Left ventricle myocardium inferior (tissue), 1 donor: Measurements from ENCODE around the gene CTNNA1. TPM values are rescaled to one million over a fixed set of nuclear protein-coding genes. Genes with fewer than 3 reads are reported as not detected.
"Not testable (repeated sequence)": the region's sequence is repeated elsewhere in the genome, so short reads cannot be mapped to it uniquely, and the experiment has no call there.

Source experiments
- DNase-seq: peaks from one replicate; pipeline ENCODE4 v3.0.0-alpha.2; 2020
- H3K27ac ChIP-seq: fragments of 200-600 bp; replicated peaks from 2 replicates; pipeline ENCODE4 v1.8.0; 2021
- H3K27me3 ChIP-seq: fragments of 200-600 bp; 2 replicates; pipeline ENCODE4 v1.8.0; 2021; ENCODE audit warnings: low read depth
- H3K36me3 ChIP-seq: fragments of 200-600 bp; 2 replicates; pipeline ENCODE4 v1.8.0; 2021
- H3K4me1 ChIP-seq: fragments of 200-600 bp; 2 replicates; pipeline ENCODE4 v1.8.0; 2021
- H3K4me3 ChIP-seq: fragments of 200-600 bp; 2 replicates; pipeline ENCODE4 v1.8.0; 2021; ENCODE audit warnings: mild to moderate bottlenecking, moderate library complexity
- H3K9me3 ChIP-seq: fragments of 200-600 bp; replicated peaks from 2 replicates; pipeline ENCODE4 v1.8.0; 2021
- intact Hi-C: fragments of 100-400 bp; cut with micrococcal nuclease; formaldehyde crosslinking; loops from one replicate; pipeline ENCODE4 v1.11.0; 2022
- total RNA-seq: library from RNA; stranded (reverse); fragmentation: NEBNext Ultra II Directional; extraction: Animal tissue kit (Norgen Biotek cat#: 25700); gene quantifications from one replicate; pipeline ENCODE4 v1.2.1, GENCODE V29; 2021
- TF ChIP-seq, protein P1 (sequence below): fragments of 200-600 bp; IDR thresholded peaks from 2 replicates; pipeline ENCODE4 v1.8.0; 2021; ENCODE audit warnings: antibody characterized with exemption, mild to moderate bottlenecking, borderline replicate concordance
- donor health status: DM: no; HTN: yes; CAD: no; lungs with severe emphysema.

CTNNA1 gene
- total RNA-seq, 1 donor from 2014 or later: 341 TPM

DNA sequence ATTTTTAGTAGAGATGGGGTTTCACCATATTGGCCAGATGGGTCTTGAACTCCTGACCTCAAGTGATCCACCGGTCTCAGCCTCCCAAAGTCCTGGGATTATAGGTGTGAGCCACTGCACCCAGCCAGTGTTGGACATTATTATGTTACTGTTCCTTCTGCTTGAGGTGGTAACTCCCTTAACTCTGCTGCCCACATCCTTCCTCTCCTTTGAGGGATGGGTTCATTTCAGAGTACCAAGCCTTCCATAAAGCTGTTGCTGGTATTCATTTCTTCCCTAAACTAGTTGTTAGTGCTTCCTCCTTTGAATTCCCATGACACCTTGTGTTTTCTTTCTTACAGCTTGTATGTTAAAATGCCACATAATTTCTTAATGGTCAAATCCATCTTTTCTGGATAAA lies 54.0 kb downstream of the CTNNA1 start:
- TF ChIP-seq, protein P1, sequence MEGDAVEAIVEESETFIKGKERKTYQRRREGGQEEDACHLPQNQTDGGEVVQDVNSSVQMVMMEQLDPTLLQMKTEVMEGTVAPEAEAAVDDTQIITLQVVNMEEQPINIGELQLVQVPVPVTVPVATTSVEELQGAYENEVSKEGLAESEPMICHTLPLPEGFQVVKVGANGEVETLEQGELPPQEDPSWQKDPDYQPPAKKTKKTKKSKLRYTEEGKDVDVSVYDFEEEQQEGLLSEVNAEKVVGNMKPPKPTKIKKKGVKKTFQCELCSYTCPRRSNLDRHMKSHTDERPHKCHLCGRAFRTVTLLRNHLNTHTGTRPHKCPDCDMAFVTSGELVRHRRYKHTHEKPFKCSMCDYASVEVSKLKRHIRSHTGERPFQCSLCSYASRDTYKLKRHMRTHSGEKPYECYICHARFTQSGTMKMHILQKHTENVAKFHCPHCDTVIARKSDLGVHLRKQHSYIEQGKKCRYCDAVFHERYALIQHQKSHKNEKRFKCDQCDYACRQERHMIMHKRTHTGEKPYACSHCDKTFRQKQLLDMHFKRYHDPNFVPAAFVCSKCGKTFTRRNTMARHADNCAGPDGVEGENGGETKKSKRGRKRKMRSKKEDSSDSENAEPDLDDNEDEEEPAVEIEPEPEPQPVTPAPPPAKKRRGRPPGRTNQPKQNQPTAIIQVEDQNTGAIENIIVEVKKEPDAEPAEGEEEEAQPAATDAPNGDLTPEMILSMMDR: no peak
- H3K27ac ChIP-seq: no peak overlapping the region
- no peaks in the 10 kb centered on the region for H3K9me3 ChIP-seq
- peaks cover 68% of the 10 kb centered on the region for H3K4me1 ChIP-seq
- no peak overlapping the region for H3K4me3 ChIP-seq
- intact Hi-C loops: no loop called here
- no peaks in the 10 kb centered on the region for H3K27me3 ChIP-seq
- H3K36me3 ChIP-seq: peaks cover 12% of the 10 kb centered on the region
- no peak for DNase-seq

DNA sequence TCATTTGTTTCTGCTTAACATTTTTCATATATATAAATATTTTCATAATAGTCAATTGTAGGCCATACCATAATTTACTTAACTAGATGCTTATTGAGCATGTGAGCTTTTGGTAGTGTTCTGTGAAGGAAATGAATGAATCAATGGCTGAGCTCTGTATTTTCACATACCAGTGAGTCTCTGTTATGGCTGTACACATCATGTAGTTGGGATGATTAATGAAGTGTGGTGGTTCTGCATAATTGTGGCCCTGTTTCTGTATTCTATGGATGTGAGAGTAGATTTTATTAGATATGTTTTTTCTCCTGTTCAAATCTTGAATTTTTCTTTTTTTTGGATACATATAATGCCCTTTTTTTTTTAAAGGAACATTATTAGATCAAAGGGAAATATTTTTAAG lies 56.2 kb downstream of the CTNNA1 start:
- no peak overlapping the region for H3K4me3 ChIP-seq
- H3K9me3 ChIP-seq: no peaks in the 10 kb centered on the region
- no peak overlapping the region for H3K27ac ChIP-seq
- H3K27me3 ChIP-seq: no peaks in the 10 kb centered on the region
- intact Hi-C loops: no loop called here
- TF ChIP-seq, protein P1: no peak
- H3K36me3 ChIP-seq: peaks cover 34% of the 10 kb centered on the region
- peaks cover 58% of the 10 kb centered on the region for H3K4me1 ChIP-seq
- DNase-seq: no peak

DNA sequence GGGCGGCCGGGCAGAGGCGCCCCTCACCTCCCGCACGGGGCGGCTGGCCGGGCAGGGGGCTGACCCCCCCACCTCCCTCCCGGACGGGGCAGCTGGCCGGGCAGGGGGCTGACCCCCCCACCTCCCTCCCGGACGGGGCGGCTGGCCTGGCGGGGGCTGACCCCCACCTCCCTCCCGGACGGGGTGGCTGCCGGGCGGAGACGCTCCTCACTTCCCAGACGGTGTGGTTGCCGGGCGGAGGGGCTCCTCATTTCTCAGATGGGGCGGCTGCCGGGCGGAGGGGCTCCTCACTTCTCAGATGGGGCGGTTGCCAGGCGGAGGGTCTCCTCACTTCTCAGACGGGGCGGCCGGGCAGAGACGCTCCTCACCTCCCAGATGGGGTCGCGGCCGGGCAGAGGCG lies 57.6 kb downstream of the CTNNA1 start:
- DNase-seq, H3K27me3 ChIP-seq, H3K4me3 ChIP-seq, H3K27ac ChIP-seq, H3K9me3 ChIP-seq, intact Hi-C loops: not testable (repeated sequence)
- Histone ChIP-seq H3K36me3 (peaks cover 49% of the 10 kb centered on the region), H3K4me1 (peaks cover 47% of the 10 kb centered on the region)

DNA sequence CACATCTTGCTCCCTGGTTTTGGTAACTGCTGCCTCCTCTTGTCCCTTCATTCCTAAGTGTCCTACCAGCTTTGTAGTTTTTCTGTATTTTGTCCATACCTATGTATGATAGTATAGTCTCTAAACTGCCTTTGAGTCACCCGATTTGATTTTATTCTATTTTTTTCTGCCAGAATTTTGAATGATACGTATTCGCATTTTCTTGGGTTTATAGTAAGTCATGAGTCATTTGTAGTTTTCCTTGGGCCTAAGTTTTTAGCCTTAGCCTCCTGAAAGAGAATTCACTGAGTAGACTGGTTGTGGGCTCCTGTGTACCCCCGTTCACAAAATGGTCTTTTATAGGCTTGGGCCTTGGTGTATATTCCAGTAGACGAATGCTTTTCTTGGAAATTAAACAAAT lies 62.3 kb downstream of the CTNNA1 start:
- Histone ChIP-seq H3K27ac (no peak overlapping the region), H3K27me3 (no peaks in the 10 kb centered on the region), H3K4me3 (no peak overlapping the region), H3K4me1 (peaks cover 50% of the 10 kb centered on the region), H3K36me3 (peaks cover 43% of the 10 kb centered on the region), H3K9me3 (no peaks in the 10 kb centered on the region)
- intact Hi-C loops: no loop called here
- DNase-seq: no peak
- TF ChIP-seq, protein P1: no peak

DNA sequence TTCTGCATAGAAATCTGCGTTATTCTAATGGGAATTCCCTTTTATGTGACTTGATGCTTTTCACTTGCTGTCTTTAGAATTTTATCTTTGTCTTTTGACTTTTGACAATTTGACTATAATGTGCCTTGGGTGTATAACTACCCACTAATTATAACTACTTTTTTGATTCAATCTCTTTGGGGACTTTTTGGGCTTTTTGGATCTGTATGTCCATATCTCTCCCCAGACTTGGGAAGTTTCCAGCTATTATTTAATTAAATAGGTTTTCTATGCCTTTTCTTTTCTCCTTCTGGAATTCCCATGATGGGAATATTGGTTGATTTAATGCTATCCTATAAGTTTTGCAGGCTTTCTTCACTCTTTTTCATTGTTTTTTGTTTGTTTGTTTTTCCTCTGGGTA lies 64.0 kb downstream of the CTNNA1 start:
- H3K4me3 ChIP-seq: no peak overlapping the region
- TF ChIP-seq, protein P1: no peak
- intact Hi-C loops: no loop called here
- H3K9me3 ChIP-seq: no peaks in the 10 kb centered on the region
- H3K36me3 ChIP-seq: peaks cover 39% of the 10 kb centered on the region
- no peak for DNase-seq
- H3K27ac ChIP-seq: no peak overlapping the region
- peaks cover 65% of the 10 kb centered on the region for H3K4me1 ChIP-seq
- H3K27me3 ChIP-seq: no peaks in the 10 kb centered on the region

DNA sequence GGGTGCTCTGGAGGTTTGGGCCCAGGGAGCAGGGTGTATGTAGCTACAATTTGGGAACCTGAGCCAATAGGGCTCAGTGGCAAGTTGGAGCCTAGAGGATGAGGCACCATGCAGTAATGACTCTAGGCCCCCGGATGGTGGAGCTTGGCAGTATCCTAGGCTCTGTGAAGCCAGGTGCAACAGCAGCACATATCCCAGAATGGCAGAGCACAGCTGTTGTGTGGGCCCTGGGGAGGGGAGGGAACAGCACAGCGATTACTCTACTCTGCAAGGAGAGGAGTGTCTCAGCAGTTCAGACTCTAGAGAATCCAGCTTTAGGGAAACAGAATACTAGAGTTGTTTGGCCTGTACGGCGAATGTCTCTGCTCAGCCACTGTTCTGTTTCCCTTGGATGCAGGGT lies 65.9 kb downstream of the CTNNA1 start:
- Histone ChIP-seq H3K36me3 (peaks cover 20% of the 10 kb centered on the region), H3K27ac (no peak overlapping the region), H3K27me3 (no peaks in the 10 kb centered on the region), H3K9me3 (no peaks in the 10 kb centered on the region), H3K4me1 (peaks cover 68% of the 10 kb centered on the region), H3K4me3 (no peak overlapping the region)
- intact Hi-C loops: no loop called here
- no peak for DNase-seq
- TF ChIP-seq, protein P1: no peak
